GM12878 (cell line): ENCODE measurements around the gene PCSK9. TPM values are rescaled to one million over a fixed set of nuclear protein-coding genes. Genes with fewer than 3 reads are reported as not detected.

Experiments used
- ATAC-seq: fragments of 200-7000 bp; cut with Tn5 transposase; 3 replicates; pipeline ENCODE4 v1.9.1; 2020; ENCODE audit warnings: mild to moderate bottlenecking, moderate library complexity
- BruUV-seq: library from RNA; stranded (reverse); fragments of 400-500 nt; replicated peaks from 2 replicates; lab custom pipeline; 2021; lab: Mats Ljungman, UMichigan
- CTCF ChIA-PET: fragments of 300-600 bp; sonication (Branson Sonifier 250); formaldehyde crosslinking; extraction: SDS; loops from one replicate; lab custom pipeline; 2021; ENCODE audit warnings: inconsistent platforms; lab: Yijun Ruan, JAX
- POLR2A ChIA-PET: fragments of 350-600 bp; formaldehyde crosslinking; extraction: SDS; loops from one replicate; lab custom pipeline; 2021; ENCODE audit warnings: inconsistent platforms; lab: Charles Lee
- RAD21 ChIA-PET: fragments of 300-600 bp; sonication (Branson Sonifier 250); formaldehyde crosslinking; loops from one replicate; lab custom pipeline; 2023; ENCODE audit warnings: antibody characterized with exemption; ENCODE audit not compliant: unreplicated experiment; lab: Charles Lee
- SMC1A ChIA-PET: fragments of 300-600 bp; sonication (Branson Sonifier 250); formaldehyde crosslinking; loops from one replicate; lab custom pipeline; 2023; ENCODE audit not compliant: unreplicated experiment, uncharacterized antibody; lab: Charles Lee
- DNase-seq: peaks from one replicate; pipeline ENCODE4 v3.0.0-alpha.2; 2011; ENCODE audit warnings: low read depth, low spot score
- FAIRE-seq: peaks from 3 replicates; lab custom pipeline; 2011; peaks lifted over from hg19 to GRCh38; lab: Jason Lieb, UNC
- H2AFZ ChIP-seq: 2 replicates; pipeline ENCODE4 v1.6.0; 2011; ENCODE audit warnings: low read depth, low read length, control low read depth; ENCODE audit not compliant: control insufficient read depth
- H3K27ac ChIP-seq: 2 replicates; pipeline ENCODE4 v1.5.1; 2011; ENCODE audit warnings: control low read depth; ENCODE audit not compliant: control insufficient read depth, insufficient read depth
- H3K27me3 ChIP-seq, 2 experiments: replicated peaks in 1 of 2; 2 replicates each; pipeline versions ENCODE4 v1.6.0 to v1.6.1; 2011; ENCODE audit warnings: low read length in 1 of 2; ENCODE audit not compliant: control insufficient read depth in 2 of 2, insufficient read depth in 2 of 2
- H3K36me3 ChIP-seq, 2 experiments: 2 replicates each; pipeline ENCODE4 v1.5.1; 2011; ENCODE audit warnings: low read length in 1 of 2; ENCODE audit not compliant: control insufficient read depth in 2 of 2, insufficient read depth in 2 of 2
- H3K4me1 ChIP-seq: 2 replicates; pipeline ENCODE4 v1.6.1; 2011; ENCODE audit warnings: mild to moderate bottlenecking, low read length, moderate library complexity, mixed read lengths; ENCODE audit not compliant: control insufficient read depth, insufficient read depth
- H3K4me2 ChIP-seq: 2 replicates; pipeline ENCODE4 v1.6.0; 2011; ENCODE audit warnings: control low read depth; ENCODE audit not compliant: control insufficient read depth, insufficient read depth
- H3K4me3 ChIP-seq: fragments of 200-600 bp; sonication (generic); 2 replicates; pipeline ENCODE4 v1.5.1; 2016
- H3K79me2 ChIP-seq: 2 replicates; pipeline ENCODE4 v1.6.0; 2011; ENCODE audit warnings: low read length; ENCODE audit not compliant: control insufficient read depth, insufficient read depth
- H3K9ac ChIP-seq: 2 replicates; pipeline ENCODE4 v1.8.0; 2011; ENCODE audit warnings: low read length, control low read depth, mixed read lengths; ENCODE audit not compliant: control insufficient read depth, insufficient read depth
- H3K9me3 ChIP-seq: replicated peaks from 3 replicates; pipeline ENCODE4 v1.5.1; 2011; ENCODE audit warnings: mild to moderate bottlenecking, low read length; ENCODE audit not compliant: control insufficient read depth, insufficient read depth
- H4K20me1 ChIP-seq: 2 replicates; pipeline ENCODE4 v1.6.0; 2011; ENCODE audit not compliant: control insufficient read depth, insufficient read depth
- BMI1 ChIP-seq: fragments of 450-650 bp; IDR thresholded peaks from 2 replicates; pipeline ENCODE4 v1.6.1; 2016; ENCODE audit warnings: mild to moderate bottlenecking, moderate library complexity, borderline replicate concordance
- EED ChIP-seq: sonication (generic); IDR thresholded peaks from 2 replicates; pipeline ENCODE4 v1.6.1; 2016; ENCODE audit warnings: antibody characterized with exemption, low read depth
- HDAC6 ChIP-seq: fragments of 200-600 bp; sonication (generic); IDR thresholded peaks from one replicate; pipeline ENCODE4 v1.8.0; 2017; ENCODE audit warnings: antibody characterized with exemption; ENCODE audit not compliant: unreplicated experiment
- POU2F2 ChIP-seq: IDR thresholded peaks from 3 replicates; pipeline ENCODE4 v1.6.1; 2011; ENCODE audit warnings: low read depth, mild to moderate bottlenecking, low read length, borderline replicate concordance
- REST ChIP-seq: IDR thresholded peaks from 2 replicates; pipeline ENCODE4 v1.6.1; 2012; ENCODE audit warnings: mild to moderate bottlenecking, low read depth, low read length
- SMC3 ChIP-seq: IDR thresholded peaks from 2 replicates; pipeline ENCODE4 v1.6.1; 2011; ENCODE audit warnings: low read length, improper control_type of control experiment, borderline replicate concordance
- STAT1 ChIP-seq: fragments of 450-650 bp; conservative IDR thresholded peaks from 2 replicates; pipeline ENCODE4 v1.6.1; 2014; ENCODE audit warnings: antibody characterized with exemption, mild to moderate bottlenecking
- TARDBP ChIP-seq: IDR thresholded peaks from 2 replicates; pipeline ENCODE4 v1.6.1; 2016; ENCODE audit warnings: borderline replicate concordance
- ZBTB11 ChIP-seq: fragments of 450-650 bp; formaldehyde crosslinking; IDR thresholded peaks from 2 replicates; pipeline ENCODE4 v1.5.0; 2022; ENCODE audit warnings: mild to moderate bottlenecking, missing genetic modification characterization
- ZNF622 ChIP-seq: fragments of 450-650 bp; IDR thresholded peaks from 2 replicates; pipeline ENCODE4 v1.6.1; 2017; ENCODE audit warnings: mild to moderate bottlenecking, inconsistent platforms
- WGBS: methylation state at CpG from one replicate; pipeline ENCODE4 v1.1.6; 2016; ENCODE audit warnings: low lambda C conversion rate; ENCODE audit not compliant: insufficient replicate concordance, insufficient coverage; ENCODE audit errors: missing lambda C conversion rate; 5-methylcytosine and 5-hydroxymethylcytosine counted together
- in situ Hi-C: fragments of 300-500 bp; cut with MboI; formaldehyde crosslinking; loops from 9 replicates; pipeline ENCODE4 v1.14.3; 2018; ENCODE audit warnings: mixed read lengths
- intact Hi-C: fragments of 100-400 bp; cut with micrococcal nuclease; formaldehyde crosslinking; loops from one replicate; pipeline ENCODE4 v1.14.2; 2022; ENCODE audit not compliant: unreplicated experiment
- polyA plus RNA-seq, 11 experiments: library from polyadenylated mRNA; depleted of rRNA in 4 of 11; unstranded in 6 of 11; stranded (reverse) in 5 of 11; fragments of >200 nt; fragmentation: Nextera tagmentation in 4 of 11; fragmentation: Illumina TruSeq in 1 of 11; extraction: Ambion mirVana in 4 of 11; extraction: Trizol in 1 of 11; gene quantifications; 1 replicate in 1 of 11; 2 replicates in 10 of 11; pipeline versions ENCODE4 v1.2.1 to v1.2.3, GENCODE V29; 2011 to 2016; ENCODE audit warnings: inconsistent platforms in 2 of 11, missing spikeins in 2 of 11, low read depth in 1 of 11
- total RNA-seq, 4 experiments: library from RNA; depleted of rRNA in 3 of 4; stranded (reverse); fragments of >200 nt in 3 of 4; fragmentation: Illumina TruSeq in 1 of 4; extraction: Trizol in 1 of 4; gene quantifications; 2 replicates each; pipeline versions ENCODE4 v1.2.1 to v1.2.3, GENCODE V29; 2013 to 2021

The PCSK9 gene
- total and polyA plus RNA-seq, 10 of the 15 experiments (the other 5 are each of a cell fraction or from before 2014, with no cell fraction given) = 0.03 to 0.15 TPM; not detected in 8

- TF ChIP-seq EED (no peak), ZBTB11 (CRISPR knock-in tag) (no peak)
Observed at GRCh38 chr1:55040083-55040932, 960 bp downstream of the PCSK9 start (continued).

GRCh38 chr1:55040933-55041494 is 1.7 kb downstream of the PCSK9 start:
- intact Hi-C loops (no loop called here), in situ Hi-C loops (no loop called here)
- Histone ChIP-seq H3K4me1 (no peaks in the 10 kb centered on the region), H3K36me3 (no peaks in the 10 kb centered on the region), H3K4me2 (no peak overlapping the region), H3K4me3 (no peak overlapping the region), H3K9me3 (no peaks in the 10 kb centered on the region), H3K27me3 (peaks cover 4 to 8% of the 10 kb centered on the region in 2 experiments), H3K79me2 (no peaks in the 10 kb centered on the region), H3K9ac (no peak overlapping the region), H4K20me1 (no peaks in the 10 kb centered on the region; the same call in 1 of the 2 replicates), H2AFZ (no peak overlapping the region), H3K27ac (no peak overlapping the region)
- BruUV-seq = no TSS peak
- SMC1A ChIA-PET = interaction anchor here (0.8 kb wide), 1 partner anchor 132 kb away, joined by 3 read pairs; no protein-coding TSS in a partner anchor
- 2% methylated on average over 5 of the region's 5 CpGs for WGBS
- RAD21 ChIA-PET = no interaction called here
- ATAC-seq (no peak), DNase-seq (no peak), FAIRE-seq (no peak)
- CTCF ChIA-PET = interaction anchor here (1.2 kb wide), 1 partner anchor 96 kb away, joined by 3 read pairs; no protein-coding TSS in a partner anchor
- POLR2A ChIA-PET = no interaction called here
- TF ChIP-seq SMC3 (no peak), ZNF622 (no peak), STAT1 (no peak), POU2F2 (no peak), TARDBP (no peak), ZBTB11 (CRISPR knock-in tag) (no peak), HDAC6 (no peak), BMI1 (no peak), REST (no peak)
